ENCODE results near the gene MAP3K7. TPM values are rescaled to one million over a fixed set of nuclear protein-coding genes. Genes with fewer than 3 reads are reported as not detected.

The MAP3K7 gene
- total RNA-seq, 1 donor from 2014 or later = 22.6 TPM

GRCh38 chr6:90521955-90522354 is 64.9 kb downstream of the MAP3K7 start:
- no peak for TF ChIP-seq CTCF (IDR thresholded peaks at IDR 0.05; ENCODE audit: insufficient read depth, low read length, poor library complexity, severe bottlenecking)
- no peaks in the 10 kb centered on the region for H3K36me3 ChIP-seq (ENCODE audit: control insufficient read depth, insufficient read depth, low read length)

GRCh38 chr6:90516074-90516660 is 70.7 kb downstream of the MAP3K7 start:
- no peaks in the 10 kb centered on the region for H3K36me3 ChIP-seq (ENCODE audit: control insufficient read depth, insufficient read depth, low read length)
- DNase-seq (ENCODE audit: low read depth) = no peak
- no peak overlapping the region for H3K4me3 ChIP-seq (ENCODE audit: low read depth, low read length)
- H3K27me3 ChIP-seq (ENCODE audit: control insufficient read depth, insufficient read depth, low read length) = no peaks in the 10 kb centered on the region
- TF ChIP-seq CTCF (IDR thresholded peaks at IDR 0.05; ENCODE audit: insufficient read depth, low read length, poor library complexity, severe bottlenecking) = no peak

More at GRCh38 chr6:90521955-90522354, 64.9 kb downstream of the MAP3K7 start:
- DNase-seq (ENCODE audit: low read depth) = no peak
- H3K4me3 ChIP-seq (ENCODE audit: low read depth, low read length) = no peak overlapping the region
- H3K27me3 ChIP-seq (ENCODE audit: control insufficient read depth, insufficient read depth, low read length) = no peaks in the 10 kb centered on the region

- TF ChIP-seq CTCF (IDR thresholded peaks at IDR 0.05; ENCODE audit: insufficient read depth, low read length, poor library complexity, severe bottlenecking) = no peak
- Histone ChIP-seq H3K36me3 (ENCODE audit: control insufficient read depth, insufficient read depth, low read length) (no peaks in the 10 kb centered on the region), H3K27me3 (ENCODE audit: control insufficient read depth, insufficient read depth, low read length) (no peaks in the 10 kb centered on the region)
These were observed 72.4 kb downstream of the MAP3K7 start for GRCh38 chr6:90514496-90514895.

GRCh38 chr6:90508753-90509152 is 78.1 kb downstream of the MAP3K7 start:
- no peaks in the 10 kb centered on the region for H3K36me3 ChIP-seq (ENCODE audit: control insufficient read depth, insufficient read depth, low read length)
- DNase-seq (ENCODE audit: low read depth) = no peak
- H3K27me3 ChIP-seq (ENCODE audit: control insufficient read depth, insufficient read depth, low read length) = no peaks in the 10 kb centered on the region
- H3K4me3 ChIP-seq (ENCODE audit: low read depth, low read length) = no peak overlapping the region
- TF ChIP-seq CTCF (IDR thresholded peaks at IDR 0.05; ENCODE audit: insufficient read depth, low read length, poor library complexity, severe bottlenecking) = no peak

More at GRCh38 chr6:90514496-90514895, 72.4 kb downstream of the MAP3K7 start:
- no peak overlapping the region for H3K4me3 ChIP-seq (ENCODE audit: low read depth, low read length)
- no peak for DNase-seq (ENCODE audit: low read depth)

- no peaks in the 10 kb centered on the region for H3K36me3 ChIP-seq (ENCODE audit: control insufficient read depth, insufficient read depth, low read length)
- TF ChIP-seq CTCF (IDR thresholded peaks at IDR 0.05; ENCODE audit: insufficient read depth, low read length, poor library complexity, severe bottlenecking) = no peak
- DNase-seq (ENCODE audit: low read depth) = no peak
These were observed 83.9 kb downstream of the MAP3K7 start for GRCh38 chr6:90502866-90503407.

GRCh38 chr6:90502381-90502780 is 84.5 kb downstream of the MAP3K7 start:
- no peak for DNase-seq (ENCODE audit: low read depth)
- Histone ChIP-seq H3K36me3 (ENCODE audit: control insufficient read depth, insufficient read depth, low read length) (no peaks in the 10 kb centered on the region), H3K27me3 (ENCODE audit: control insufficient read depth, insufficient read depth, low read length) (no peaks in the 10 kb centered on the region), H3K4me3 (ENCODE audit: low read depth, low read length) (no peak overlapping the region)
- no peak for TF ChIP-seq CTCF (IDR thresholded peaks at IDR 0.05; ENCODE audit: insufficient read depth, low read length, poor library complexity, severe bottlenecking)

More at GRCh38 chr6:90502866-90503407, 83.9 kb downstream of the MAP3K7 start:
- Histone ChIP-seq H3K4me3 (ENCODE audit: low read depth, low read length) (no peak overlapping the region), H3K27me3 (ENCODE audit: control insufficient read depth, insufficient read depth, low read length) (no peaks in the 10 kb centered on the region)
